GM21529 (cell line): Measurements from ENCODE around the gene ERC1.
"Not testable (repeated sequence)": the region's sequence is repeated elsewhere in the genome, so short reads cannot be mapped to it uniquely, and the experiment has no call there.

Experiments used
- ATAC-seq: cut with Tn5 transposase; IDR thresholded peaks from one replicate; pipeline ENCODE4 v1.9.1; 2021; ENCODE audit not compliant: unreplicated experiment

The ERC1 gene

DNA sequence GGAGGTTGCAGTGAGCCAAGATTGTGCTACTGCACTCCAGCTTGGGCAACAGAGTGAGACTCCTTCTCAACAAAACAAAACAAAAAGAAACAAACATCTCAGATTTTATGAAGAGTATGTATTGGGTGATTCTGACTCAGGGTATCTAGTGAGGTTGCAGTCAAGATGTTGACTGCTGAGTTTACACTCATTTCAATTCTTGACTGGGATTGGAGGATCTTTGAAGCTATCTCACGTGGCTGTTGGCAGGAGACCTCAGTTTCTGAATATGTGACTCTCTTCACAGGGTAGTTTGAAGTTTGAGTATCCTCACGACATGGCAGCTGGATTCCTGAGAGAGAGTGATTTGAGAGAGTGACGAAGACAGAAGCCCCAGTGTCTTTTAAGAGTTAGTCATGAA lies 29.4 kb downstream of the ERC1 start:
- ATAC-seq, result no peak

- no peak for ATAC-seq
These were observed 31.3 kb downstream of the ERC1 start for GRCh38 chr12:1022032-1022970.

DNA sequence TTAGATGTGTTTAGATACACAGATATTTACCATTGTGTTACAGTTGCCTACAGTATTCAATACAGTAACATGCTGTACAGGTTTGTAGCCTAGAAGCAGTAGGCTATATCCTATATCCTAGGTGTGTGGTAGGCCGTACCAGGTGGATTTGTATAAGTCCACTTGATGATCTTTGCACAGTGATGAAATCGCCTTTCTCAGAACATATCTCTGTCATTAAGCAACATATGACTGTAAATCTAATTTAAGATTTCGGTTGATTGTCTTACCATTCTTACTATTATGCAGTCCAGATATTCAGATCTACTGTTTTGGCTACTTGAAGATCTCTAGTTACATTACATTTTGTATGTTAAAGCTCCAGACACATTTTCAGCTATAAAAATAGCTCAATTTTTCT lies 39.8 kb downstream of the ERC1 start:
- no peak for ATAC-seq

GRCh38 chr12:1034243-1034642 lies 43.2 kb downstream of the ERC1 start:
- ATAC-seq, result no peak

GRCh38 chr12:1034751-1035457 lies 43.9 kb downstream of the ERC1 start:
- ATAC-seq, result no peak

GRCh38 chr12:1041478-1041877 lies 50.5 kb downstream of the ERC1 start:
- ATAC-seq, result no peak

DNA sequence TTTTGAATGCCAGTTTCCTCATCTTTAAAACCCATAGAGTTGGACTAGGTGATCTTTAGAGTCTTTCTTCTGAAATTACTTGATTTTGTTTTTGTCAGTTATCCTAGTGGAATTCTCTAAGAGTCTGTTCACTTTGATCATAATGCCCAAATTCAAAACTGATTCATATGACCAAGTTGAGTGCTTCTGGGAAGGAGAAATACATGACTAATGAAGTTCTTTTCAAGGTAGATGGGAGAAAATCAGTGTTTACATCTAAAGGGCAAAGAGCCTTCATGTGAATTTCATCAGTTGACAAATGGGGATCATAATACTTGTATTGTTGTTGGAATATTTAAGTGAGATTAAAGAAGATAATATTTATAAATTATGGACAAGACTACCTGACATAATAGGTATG lies 53.2 kb downstream of the ERC1 start:
- no peak for ATAC-seq

- no peak for ATAC-seq
These were observed 53.7 kb downstream of the ERC1 start for GRCh38 chr12:1044696-1045095.

- no peak for ATAC-seq
These were observed 55.7 kb downstream of the ERC1 start for GRCh38 chr12:1046727-1047126.

DNA sequence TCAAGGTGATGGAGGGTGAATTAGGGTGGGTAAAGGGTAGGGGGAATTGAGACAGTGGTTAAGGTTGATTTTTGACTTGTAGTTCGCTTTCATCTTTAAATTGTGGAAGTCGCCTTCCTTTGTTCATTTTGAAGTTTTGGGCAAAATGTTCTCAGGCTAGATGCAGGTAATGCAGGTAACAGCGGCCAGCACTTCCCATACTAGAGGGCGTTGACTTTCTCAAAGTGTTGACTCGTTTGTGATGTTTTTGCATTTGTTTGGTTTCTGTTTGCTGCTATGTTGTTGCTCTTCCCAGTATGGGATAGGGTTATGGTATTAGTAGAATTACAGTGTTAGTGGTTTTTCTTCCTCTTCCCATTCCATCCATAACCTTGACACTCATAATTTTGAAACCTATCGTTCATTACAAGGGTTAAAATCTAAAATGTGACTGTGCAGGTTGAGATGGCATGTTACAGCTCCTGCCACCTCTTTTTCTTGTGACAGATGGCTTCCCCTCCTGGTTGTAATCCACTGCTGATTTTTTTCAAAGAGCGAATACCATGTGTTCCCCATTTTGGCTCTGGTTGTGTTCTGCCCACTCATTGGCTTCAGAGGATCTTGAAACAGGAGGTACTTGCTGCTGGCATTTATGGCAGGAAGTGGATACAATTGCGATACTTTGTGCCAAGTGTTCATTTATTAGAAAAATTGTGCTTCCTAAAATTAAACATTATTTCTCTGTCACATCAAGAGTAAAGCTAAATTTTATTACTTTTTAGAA lies 57.1 kb downstream of the ERC1 start:
- no peak for ATAC-seq

GRCh38 chr12:1050059-1050707 lies 59.2 kb downstream of the ERC1 start:
- no peak for ATAC-seq

DNA sequence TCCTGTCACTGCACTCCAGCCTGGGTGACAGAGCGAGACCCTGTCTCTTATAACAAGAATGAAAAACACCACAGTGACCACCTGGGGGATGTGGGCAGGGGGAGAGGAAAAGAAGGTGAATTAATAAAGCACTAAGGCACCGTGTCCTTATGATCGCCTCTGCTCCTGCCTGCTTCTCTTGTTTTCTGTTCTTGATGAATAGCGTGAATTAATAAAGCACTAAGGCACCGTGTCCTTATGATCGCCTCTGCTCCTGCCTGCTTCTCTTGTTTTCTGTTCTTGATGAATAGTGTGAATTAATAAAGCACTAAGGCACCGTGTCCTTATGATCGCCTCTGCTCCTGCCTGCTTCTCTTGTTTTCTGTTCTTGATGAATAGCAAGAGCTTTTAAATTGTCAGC lies 60.6 kb downstream of the ERC1 start:
- ATAC-seq, result not testable (repeated sequence)

DNA sequence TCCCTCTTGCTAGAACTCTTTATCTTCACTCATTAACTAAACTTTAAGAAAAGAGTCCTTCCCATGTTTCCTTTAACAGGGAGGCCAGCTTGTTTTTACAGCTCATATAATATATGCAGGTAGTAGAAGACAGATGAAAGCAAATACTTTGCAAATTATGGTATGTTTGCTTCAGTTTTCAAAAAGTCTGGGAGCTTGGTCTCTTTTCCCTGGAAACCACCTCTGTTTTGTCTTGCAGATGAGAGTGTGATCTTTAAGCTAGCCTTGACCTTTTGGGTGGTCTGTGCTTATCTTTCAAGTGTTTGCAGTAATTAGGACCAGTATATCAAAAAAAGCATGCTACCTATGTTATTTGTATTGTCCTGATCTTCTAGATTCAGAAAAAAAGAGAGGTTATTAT lies 62.7 kb downstream of the ERC1 start:
- ATAC-seq, result no peak

DNA sequence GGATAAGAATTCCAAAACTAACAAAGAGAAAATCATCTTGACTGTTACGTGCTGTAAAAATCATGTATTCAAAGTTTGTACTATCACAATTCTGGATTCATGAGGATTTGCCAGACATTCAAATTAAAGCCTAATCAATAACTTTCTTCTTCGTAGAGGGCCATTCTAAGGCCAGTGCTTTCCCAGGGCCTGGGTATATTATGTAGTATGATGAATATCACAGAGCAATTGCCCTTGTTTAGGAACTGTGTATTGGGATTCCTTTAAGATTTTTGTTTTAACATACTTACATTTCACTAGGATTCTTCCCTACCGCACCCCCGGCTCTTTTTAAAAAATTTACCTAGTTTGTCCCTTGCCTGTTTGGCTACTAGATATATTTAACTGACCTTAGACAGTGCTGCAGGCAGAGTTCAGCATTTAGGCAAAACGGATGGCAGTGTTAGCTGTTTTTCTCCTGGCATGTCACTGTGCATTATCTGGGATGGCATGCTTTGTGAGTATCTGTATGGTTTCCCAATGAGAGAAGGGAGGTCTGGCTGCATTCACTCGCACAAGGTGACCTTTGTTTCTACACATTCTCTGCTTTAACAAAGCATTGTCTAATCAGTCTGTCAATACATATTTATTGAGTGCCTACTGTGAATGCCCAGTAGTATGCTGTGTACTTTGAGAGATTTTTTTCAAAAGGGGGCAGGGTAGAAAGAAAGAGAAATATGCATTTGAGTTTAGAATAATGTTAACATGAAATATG lies 63.3 kb downstream of the ERC1 start:
- ATAC-seq, result no peak

- ATAC-seq, result no peak
These were observed 65.4 kb downstream of the ERC1 start for GRCh38 chr12:1056390-1056789.

GRCh38 chr12:1058423-1058822 lies 67.4 kb downstream of the ERC1 start:
- no peak for ATAC-seq

GRCh38 chr12:1059162-1059561 lies 68.1 kb downstream of the ERC1 start:
- ATAC-seq, result no peak

DNA sequence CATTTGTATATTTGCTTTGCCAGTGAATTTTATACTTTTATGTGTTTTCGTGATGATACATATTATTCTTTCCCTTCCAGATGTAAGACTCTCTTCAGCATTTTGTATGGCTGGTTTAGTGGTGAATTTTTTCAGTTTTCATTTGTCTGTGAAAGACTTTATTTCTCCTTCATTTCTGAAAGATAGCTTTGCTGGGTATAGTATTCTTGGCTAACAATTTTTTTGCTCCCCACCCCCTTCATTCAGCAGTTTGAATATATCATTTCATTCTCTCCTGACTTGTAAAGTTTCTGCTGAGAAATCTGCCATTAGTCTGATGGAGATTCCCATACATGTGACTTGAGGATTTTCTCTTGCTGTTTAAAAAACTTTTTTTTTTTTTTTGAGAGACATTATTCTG lies 72.8 kb downstream of the ERC1 start:
- no peak for ATAC-seq

DNA sequence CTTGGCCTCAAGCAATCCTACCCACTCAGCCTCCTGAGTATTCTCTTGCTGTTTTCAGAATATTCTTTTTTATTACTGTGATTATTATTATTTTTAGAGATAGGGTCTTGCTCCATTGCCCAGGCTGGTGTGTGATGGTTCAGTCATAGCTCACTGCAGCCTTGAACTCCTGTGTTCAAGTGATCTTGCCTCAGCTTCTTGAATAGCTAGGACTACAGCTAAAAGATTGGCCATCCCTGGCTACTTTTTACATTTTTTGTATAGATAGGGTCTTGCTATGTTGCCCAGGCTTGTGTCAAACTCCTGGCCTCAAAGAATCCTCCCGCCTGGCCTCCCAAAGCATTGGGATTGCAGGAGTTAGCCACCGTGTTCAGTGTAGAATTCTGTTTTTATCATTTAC lies 73.3 kb downstream of the ERC1 start:
- ATAC-seq, result no peak

- ATAC-seq, result no peak
These were observed 74.6 kb downstream of the ERC1 start for GRCh38 chr12:1065629-1066028.
